ENCODE data around the gene INSRR.

- TF ChIP-seq POLR2A (IDR thresholded peaks at IDR 0.05): no peak
- TF ChIP-seq, protein P1, sequence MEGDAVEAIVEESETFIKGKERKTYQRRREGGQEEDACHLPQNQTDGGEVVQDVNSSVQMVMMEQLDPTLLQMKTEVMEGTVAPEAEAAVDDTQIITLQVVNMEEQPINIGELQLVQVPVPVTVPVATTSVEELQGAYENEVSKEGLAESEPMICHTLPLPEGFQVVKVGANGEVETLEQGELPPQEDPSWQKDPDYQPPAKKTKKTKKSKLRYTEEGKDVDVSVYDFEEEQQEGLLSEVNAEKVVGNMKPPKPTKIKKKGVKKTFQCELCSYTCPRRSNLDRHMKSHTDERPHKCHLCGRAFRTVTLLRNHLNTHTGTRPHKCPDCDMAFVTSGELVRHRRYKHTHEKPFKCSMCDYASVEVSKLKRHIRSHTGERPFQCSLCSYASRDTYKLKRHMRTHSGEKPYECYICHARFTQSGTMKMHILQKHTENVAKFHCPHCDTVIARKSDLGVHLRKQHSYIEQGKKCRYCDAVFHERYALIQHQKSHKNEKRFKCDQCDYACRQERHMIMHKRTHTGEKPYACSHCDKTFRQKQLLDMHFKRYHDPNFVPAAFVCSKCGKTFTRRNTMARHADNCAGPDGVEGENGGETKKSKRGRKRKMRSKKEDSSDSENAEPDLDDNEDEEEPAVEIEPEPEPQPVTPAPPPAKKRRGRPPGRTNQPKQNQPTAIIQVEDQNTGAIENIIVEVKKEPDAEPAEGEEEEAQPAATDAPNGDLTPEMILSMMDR (IDR thresholded peaks at IDR 0.05): no peak
Observed at GRCh38 chr1:156885880-156886355, 27.0 kb upstream of the INSRR start.

Data from gastroesophageal sphincter (tissue), 3 donors.